ENCODE data around the gene SLC2A5. TPM values are rescaled to one million over a fixed set of nuclear protein-coding genes. Genes with fewer than 3 reads are reported as not detected.

SLC2A5 gene
- total RNA-seq, 4 donors from 2014 or later: 0.32 to 7.9 (median 2.3) TPM

DNA sequence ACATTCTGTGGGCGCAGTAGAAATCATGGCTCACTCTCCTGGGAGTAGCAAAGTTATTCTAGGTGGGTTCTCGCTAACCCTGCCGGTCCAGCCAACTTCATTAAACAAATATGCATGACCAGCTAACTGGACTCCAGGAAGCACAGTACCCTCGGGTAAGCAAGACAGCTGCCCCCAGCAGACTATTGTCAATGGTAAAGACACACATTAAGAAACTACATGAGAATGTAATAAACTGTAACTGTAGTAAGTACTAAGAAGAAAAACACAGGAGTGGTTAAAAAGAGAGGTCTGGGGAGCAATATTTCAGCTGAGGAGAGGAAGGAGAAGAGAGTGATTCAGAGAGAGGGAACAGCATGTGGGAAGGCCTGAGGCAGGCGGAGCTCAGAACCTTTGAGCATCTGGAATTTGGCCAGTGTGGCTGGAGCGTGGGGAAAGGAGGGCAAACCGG lies 7.4 kb downstream of the SLC2A5 start:
- DNase-seq (ENCODE audit: low spot score) (no peak), ATAC-seq (ENCODE audit: low FRiP score) (no peak)
- TF ChIP-seq, protein P1, sequence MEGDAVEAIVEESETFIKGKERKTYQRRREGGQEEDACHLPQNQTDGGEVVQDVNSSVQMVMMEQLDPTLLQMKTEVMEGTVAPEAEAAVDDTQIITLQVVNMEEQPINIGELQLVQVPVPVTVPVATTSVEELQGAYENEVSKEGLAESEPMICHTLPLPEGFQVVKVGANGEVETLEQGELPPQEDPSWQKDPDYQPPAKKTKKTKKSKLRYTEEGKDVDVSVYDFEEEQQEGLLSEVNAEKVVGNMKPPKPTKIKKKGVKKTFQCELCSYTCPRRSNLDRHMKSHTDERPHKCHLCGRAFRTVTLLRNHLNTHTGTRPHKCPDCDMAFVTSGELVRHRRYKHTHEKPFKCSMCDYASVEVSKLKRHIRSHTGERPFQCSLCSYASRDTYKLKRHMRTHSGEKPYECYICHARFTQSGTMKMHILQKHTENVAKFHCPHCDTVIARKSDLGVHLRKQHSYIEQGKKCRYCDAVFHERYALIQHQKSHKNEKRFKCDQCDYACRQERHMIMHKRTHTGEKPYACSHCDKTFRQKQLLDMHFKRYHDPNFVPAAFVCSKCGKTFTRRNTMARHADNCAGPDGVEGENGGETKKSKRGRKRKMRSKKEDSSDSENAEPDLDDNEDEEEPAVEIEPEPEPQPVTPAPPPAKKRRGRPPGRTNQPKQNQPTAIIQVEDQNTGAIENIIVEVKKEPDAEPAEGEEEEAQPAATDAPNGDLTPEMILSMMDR (IDR thresholded peaks at IDR 0.05): no peak

DNA sequence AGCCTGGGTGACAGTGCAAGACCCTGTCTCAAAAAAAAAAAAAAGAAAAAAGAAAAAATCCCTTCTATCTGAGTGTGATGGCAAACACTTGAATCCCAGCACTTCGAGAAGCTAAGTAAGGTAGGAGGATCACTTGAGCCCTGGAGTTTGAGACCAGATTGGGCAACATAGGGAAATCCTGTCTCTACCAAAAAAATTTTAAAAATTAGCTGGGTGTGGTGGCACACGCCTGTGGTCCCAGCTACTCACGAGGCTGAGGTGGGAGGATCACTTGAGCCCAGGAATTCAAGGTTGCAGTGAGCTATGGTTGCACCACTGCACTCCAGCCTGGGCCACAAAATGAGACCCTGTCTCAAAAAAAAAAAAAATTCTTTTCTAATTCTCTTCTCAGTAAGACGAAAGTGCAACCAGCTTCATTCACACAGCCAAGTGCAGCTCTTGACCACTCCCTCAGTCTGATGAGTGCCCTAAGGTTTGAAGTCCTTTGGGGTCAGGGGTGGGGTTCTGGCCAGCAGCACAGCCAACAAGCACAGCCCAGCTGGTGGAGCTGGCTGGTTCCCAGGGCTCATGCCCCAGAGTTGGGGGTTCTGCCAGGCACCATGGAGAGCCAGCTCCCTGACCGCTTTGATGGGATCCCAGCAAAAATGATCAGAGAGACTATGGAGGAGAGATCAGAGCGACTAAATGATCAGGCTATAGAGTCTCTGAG lies 8.0 kb downstream of the SLC2A5 start:
- no peak for ATAC-seq (ENCODE audit: low FRiP score)
- TF ChIP-seq, protein P1 (IDR thresholded peaks at IDR 0.05): no peak
- no peak for DNase-seq (ENCODE audit: low spot score)

DNA sequence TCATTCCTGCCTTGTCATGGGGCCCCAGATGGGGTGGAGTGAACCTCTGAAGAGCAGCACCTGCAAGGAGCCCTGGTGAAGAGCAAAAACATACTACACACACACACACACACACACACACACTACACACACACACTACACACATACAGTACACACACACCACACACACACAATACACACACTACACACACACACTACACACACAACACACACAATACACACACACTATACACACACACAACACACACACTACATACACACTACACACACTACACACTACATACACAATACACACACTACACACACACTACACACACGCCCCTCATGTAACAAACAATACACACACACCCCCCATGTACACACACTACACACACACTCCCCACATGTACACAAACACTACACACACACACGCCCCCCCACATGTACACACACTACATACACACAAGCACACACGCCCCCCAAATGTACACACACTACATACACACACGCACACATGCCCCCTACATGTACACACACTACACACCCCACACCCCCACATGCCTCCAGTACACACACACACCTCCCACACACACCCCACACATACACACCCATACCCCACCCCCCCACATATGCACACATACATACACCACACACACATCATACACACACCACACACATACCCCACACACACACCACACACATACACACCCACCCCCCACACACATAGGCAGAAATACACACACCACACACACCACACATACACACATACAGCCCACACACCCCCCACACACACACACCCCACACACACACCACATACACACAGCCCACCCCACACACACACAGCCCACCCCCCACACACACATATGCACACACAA lies 9.3 kb downstream of the SLC2A5 start:
- DNase-seq (ENCODE audit: low spot score): no peak
- TF ChIP-seq, protein P1 (IDR thresholded peaks at IDR 0.05): no peak
- no peak for ATAC-seq (ENCODE audit: low FRiP score)

DNA sequence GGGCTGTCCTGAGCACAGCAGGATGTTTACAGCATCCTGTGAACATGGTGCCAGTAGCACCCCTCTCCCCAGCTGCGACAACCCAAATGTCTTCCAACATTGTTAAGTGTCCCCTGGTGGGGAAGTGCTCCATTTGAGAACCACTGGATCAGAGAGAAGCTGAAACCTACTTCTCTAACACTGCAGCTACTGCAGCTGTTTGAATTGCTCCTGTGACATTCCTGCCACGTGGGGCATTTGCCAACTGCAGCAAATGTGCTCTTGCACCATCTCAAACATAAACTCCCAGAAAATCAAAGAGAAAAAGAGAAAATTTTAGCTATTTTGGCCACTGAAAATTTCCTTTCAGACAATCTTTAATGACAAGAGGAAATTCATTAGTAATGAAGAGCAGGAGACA lies 11.0 kb downstream of the SLC2A5 start:
- DNase-seq (ENCODE audit: low spot score): no peak
- no peak for ATAC-seq (ENCODE audit: low FRiP score)
- TF ChIP-seq, protein P1 (IDR thresholded peaks at IDR 0.05): no peak

DNA sequence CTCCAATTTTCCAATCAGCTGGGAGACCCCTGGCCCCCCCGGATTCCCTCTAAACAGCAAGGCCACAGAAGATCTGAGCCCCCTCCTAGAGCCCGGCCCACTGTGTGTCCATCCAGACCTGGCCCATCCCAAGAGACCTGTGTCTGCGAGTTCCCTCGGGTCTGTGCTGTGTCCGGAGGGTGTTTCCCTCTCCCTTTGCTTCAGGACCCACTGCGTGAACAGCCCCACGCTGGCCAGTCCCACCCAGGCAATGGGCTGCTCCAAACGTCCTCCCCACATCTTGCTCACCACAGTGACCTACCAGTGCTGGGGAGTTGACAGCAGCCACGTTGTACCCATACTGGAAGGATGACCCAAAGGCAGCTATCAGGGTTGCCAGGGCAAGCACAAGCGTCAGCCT lies 11.6 kb downstream of the SLC2A5 start:
- ATAC-seq (ENCODE audit: low FRiP score): no peak
- DNase-seq (ENCODE audit: low spot score): no peak

DNA sequence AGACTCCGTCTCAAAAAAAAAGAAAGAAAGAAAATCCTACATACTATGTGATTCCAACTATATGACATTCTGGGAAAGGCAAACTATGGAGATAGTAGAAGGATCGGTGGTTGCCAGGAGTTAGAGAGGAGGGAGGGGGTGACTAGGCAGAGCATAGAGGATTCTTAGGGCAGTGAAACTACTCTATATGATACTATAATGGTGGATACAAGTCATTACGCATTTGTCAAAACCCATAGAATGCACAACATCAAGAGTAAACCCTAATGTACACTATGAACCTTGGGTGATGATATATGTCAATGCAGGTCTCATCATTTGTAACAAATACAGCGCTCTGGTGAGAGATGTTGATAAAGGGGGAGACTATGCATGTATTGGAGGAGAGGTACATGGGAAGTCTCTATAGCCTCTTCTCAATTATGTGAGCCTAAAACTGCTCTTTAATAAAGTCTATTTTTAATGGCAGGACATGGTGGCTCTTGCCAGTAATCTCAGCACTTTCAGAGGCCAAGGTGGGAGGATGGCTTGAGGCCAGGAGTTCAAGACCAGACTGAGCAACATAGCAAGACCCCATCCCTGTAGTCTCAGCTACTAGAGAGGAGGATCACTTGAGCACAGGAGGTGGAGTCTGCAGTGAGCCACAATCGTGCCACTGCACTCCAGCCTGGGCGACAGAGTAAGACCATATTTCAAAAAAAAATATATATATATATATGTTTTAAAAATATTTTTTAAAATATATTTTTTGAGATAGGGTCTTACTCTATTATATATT lies 17.0 kb downstream of the SLC2A5 start:
- DNase-seq (ENCODE audit: low spot score): no peak
- TF ChIP-seq, protein P1 (IDR thresholded peaks at IDR 0.05): no peak
- ATAC-seq (ENCODE audit: low FRiP score): no peak

More for the DNA sequence above, 11.6 kb downstream of the SLC2A5 start:
- TF ChIP-seq, protein P1 (IDR thresholded peaks at IDR 0.05): no peak
